HG02885 (cell line): Measurements from ENCODE around the gene HSPA1B.
"Not testable (repeated sequence)": the region's sequence is repeated elsewhere in the genome, so short reads cannot be mapped to it uniquely, and the experiment has no call there.

Experiments used
- ATAC-seq: cut with Tn5 transposase; IDR thresholded peaks from one replicate; pipeline ENCODE4 v1.9.1; 2021; ENCODE audit warnings: mild to moderate bottlenecking; ENCODE audit not compliant: unreplicated experiment, poor library complexity

Gene HSPA1B

GRCh38 chr6:31796993-31797385 lies 30.5 kb upstream of the HSPA1B start:
- no peak for ATAC-seq

GRCh38 chr6:31797588-31797987 lies 29.9 kb upstream of the HSPA1B start:
- no peak for ATAC-seq

- ATAC-seq = no peak
These were observed 27.8 kb upstream of the HSPA1B start for GRCh38 chr6:31799781-31800180.

GRCh38 chr6:31801031-31801927 lies 26.3 kb upstream of the HSPA1B start:
- ATAC-seq = not testable (repeated sequence)

- peak; percentile 12 for ATAC-seq
These were observed 21.5 kb upstream of the HSPA1B start for GRCh38 chr6:31805939-31806469.

- ATAC-seq = peak; percentile 91
These were observed 20.9 kb upstream of the HSPA1B start, which contains the start of gene LSM2 for GRCh38 chr6:31806470-31807272. Gene LSM2, minus strand, starts transcription at chr6:31806966. Its CDS starts 209 bp downstream, at chr6:31806757.

GRCh38 chr6:31808599-31808998 lies 18.9 kb upstream of the HSPA1B start:
- ATAC-seq = not testable (repeated sequence)

- no peak for ATAC-seq
These were observed 15.9 kb upstream of the HSPA1B start for GRCh38 chr6:31811645-31812044.

- ATAC-seq = no peak
These were observed 14.1 kb upstream of the HSPA1B start for GRCh38 chr6:31813465-31813849.

- ATAC-seq = no peak
These were observed 12.9 kb upstream of the HSPA1B start for GRCh38 chr6:31814677-31815024.

GRCh38 chr6:31815025-31815838 lies 12.3 kb upstream of the HSPA1B start, which contains the start of the genes HSPA1A and HSPA1L:
Gene HSPA1A, plus strand, starts transcription at chr6:31815543. Its CDS starts 214 bp downstream, at chr6:31815757.
Gene HSPA1L, minus strand, starts transcription at chr6:31815283. Its CDS starts 3,311 bp downstream, at chr6:31811972.
- ATAC-seq = peak; percentile 44

GRCh38 chr6:31817133-31817928 lies 10.2 kb upstream of the HSPA1B start:
- ATAC-seq = not testable (repeated sequence)

GRCh38 chr6:31817929-31818511 lies 9.5 kb upstream of the HSPA1B start:
- ATAC-seq = not testable (repeated sequence)

- no peak for ATAC-seq
These were observed 7.7 kb upstream of the HSPA1B start for GRCh38 chr6:31819871-31820299.

GRCh38 chr6:31820399-31820798 lies 7.1 kb upstream of the HSPA1B start:
- ATAC-seq = not testable (repeated sequence)

- peak; percentile 66 for ATAC-seq
These were observed 6.1 kb upstream of the HSPA1B start for GRCh38 chr6:31821301-31822035.

GRCh38 chr6:31822036-31822821 lies 5.3 kb upstream of the HSPA1B start:
- peak; percentile 52 for ATAC-seq
